ENCODE measurements around the gene AFAP1L2. TPM values are rescaled to one million over a fixed set of nuclear protein-coding genes. Genes with fewer than 3 reads are reported as not detected.

The AFAP1L2 gene
- total RNA-seq, 1 experiment from 2014 or later = 0.50 TPM

DNA sequence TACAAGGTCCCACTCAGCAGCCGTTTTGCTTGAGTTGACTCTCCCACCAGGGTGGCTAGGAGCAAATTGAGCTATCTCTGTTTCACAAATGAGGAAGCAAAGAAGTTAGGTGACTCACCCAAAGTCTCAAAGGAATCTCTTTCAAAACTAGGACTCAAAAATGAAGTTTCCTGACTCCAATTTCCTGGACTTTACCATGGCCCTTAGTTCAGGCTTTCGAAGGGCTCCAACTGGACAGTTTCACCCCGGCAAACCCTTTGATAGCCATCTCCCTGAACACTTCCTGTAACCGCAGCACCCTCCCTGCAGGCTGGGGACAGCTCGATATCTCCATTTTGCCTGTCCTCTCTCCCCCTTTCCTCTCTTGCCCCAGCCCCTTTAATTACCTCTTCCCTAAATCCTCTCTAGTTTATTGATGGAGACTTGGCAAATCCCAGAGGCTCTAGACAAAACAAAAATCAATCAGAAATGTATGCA, 4.7 kb upstream of the AFAP1L2 start:
- no peak for DNase-seq (ENCODE audit: low spot score)

DNA sequence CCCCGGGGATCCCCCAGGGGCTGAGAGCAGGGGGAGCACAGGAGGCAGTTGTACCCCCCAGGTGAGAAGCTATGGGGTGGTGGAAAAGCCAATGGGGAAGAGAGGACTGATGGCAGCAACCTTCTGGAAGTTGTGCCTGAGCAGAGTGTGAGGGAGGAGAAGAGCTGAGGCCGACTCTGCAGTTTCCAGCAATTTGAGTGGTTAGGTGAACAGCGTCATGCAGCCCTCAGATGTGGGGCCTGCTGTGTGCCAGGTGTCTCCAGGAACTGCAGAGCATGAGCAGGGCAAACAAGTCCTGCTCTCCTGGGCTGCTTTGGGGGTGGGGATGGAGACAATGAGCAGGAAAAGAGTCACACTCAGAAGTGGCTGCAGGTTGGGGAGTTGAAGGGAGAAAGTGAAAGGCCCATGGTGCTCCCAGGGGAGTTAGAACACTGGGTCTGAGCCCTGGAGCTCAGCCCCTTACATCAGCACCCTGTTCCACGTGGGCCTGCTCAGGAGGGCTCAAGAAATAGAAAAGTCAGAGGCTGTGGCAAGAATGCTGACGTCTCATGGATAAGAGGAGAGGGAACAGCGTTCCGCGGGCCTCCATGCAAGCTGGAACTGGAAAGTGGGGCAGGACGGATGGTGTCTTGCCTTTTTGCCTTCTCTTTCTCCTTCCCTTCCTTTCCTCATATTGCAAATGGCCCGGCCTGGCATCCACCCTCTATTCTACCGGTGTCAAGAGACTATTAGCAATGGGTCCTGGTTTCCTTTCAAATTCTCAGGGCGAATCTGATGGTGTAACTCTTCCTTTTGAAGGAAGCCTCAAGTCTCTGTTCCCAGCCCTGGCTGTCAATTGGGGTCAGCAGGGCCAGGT, 4.0 kb upstream of the AFAP1L2 start:
- DNase-seq (ENCODE audit: low spot score) = no peak

DNA sequence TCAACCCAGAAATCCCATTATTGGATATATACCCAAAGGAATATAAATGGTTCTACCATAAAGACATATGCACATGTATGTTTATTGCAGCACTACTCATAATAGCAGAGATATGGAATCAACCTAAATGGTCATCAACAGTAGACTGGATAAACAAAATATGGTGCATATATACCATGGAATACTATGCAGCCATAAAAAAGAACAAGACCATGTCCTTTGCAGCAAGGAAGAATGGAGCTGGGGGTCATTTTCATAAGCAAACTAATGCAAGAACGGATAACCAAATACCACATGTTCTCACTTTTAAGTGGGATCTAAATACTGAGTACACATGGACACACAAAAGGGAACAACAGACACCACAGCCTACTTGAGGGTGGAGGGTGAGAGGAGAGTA, 2.2 kb upstream of the AFAP1L2 start:
- no peak for DNase-seq (ENCODE audit: low spot score)

DNA sequence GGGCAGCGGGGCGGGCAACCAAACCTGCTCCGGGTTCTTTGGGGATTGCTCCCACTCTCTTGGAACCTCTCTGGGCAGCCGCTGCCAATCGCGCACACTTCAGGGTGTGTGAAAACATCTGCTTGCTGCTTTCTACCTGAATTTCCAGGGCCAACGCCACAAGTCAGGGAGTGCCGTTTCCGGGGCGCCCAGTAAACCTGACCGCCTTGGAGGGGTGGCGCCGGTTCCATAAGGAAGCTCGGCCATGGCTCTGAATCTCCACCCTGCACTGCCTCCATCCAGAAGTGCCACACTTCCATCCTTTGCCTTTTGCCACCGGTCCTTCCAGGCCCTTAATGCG, 679 bp upstream of the AFAP1L2 start:
- no peak for DNase-seq (ENCODE audit: low spot score)

DNA sequence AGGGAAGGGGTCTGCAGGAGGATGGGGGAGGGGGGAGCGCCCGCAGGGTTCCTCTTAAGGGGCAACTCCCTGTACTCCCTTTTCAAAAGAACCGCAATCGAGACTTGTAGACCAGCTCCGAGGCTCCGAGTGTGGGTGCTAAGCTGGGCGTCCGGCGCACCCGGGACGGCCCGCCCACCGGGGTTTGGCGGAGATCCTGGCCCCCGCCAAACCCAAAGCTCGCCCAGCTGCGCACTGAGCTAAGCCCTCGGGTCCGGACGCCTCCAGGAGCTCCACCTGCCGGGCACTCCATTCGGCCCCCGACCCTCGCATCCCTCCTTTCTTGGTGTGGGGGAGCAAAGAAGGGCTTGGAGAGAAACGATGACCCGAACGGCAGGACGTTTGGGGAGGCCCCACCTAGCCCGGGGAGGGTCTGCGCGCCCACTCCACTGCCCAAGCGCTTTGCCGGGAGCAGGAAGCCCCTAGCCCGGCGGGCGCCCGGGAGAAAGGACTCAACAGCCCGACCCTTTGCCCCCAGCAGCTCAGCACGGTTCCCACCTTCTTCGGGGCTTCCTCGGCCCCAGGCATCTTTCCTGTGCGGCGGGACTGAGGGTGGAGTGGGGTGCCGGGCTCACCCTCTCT, 651 bp downstream of the AFAP1L2 start:
- DNase-seq (ENCODE audit: low spot score) = no peak

- DNase-seq (ENCODE audit: low spot score) = no peak
Measured at GRCh38 chr10:114402871-114403540, 1.3 kb downstream of the AFAP1L2 start.

DNA sequence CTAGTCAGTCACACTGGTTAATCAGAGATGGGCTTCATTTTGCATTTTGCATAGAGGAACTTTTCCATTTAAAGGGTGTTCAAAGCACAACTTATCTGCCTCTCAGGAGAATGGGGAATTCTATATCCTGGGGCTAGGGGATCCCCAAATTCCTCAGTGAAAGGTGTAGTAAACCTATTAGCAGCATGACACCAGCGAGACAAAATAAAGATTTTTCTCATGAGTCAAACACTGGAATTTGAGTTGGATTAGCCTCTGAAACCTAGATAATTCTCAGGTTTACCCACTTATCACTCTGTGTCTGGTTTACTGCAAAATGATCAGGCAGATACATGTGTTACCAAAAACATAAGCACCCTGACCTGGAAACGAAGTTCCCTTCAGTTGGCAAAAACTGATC, 2.1 kb downstream of the AFAP1L2 start:
- DNase-seq (ENCODE audit: low spot score) = peak; percentile 25

DNA sequence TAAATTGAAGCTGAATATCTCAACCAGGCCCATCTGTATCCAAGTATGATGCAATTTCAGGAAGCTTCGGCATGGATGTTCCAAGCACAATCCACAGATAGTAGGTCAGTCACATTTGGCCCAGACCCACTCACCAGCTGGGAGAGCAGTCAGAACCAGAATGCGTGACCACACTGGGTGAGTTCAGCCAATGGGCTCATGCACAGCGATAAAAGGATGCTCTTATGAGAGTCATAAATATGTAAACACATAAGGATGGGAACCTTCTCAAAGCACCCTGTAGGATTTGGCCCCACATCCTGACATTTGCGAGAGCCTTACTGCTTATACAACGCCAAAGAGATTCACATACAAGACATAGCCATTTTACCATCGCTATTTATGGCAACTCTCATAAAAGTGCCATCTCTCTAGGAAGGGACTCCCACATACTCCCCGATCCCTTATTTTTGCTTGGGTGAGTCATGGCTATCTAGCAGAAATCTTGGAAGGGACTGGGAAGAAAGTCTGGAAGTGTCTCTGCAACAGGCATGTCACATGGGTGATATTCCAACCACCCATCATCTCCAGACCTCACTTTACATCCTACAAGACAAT, 3.0 kb downstream of the AFAP1L2 start:
- DNase-seq (ENCODE audit: low spot score) = peak; percentile 60

GRCh38 chr10:114400091-114400490, 4.2 kb downstream of the AFAP1L2 start:
- DNase-seq (ENCODE audit: low spot score) = no peak

- no peak for DNase-seq (ENCODE audit: low spot score)
Measured at GRCh38 chr10:114399576-114399975, 4.7 kb downstream of the AFAP1L2 start.

DNA sequence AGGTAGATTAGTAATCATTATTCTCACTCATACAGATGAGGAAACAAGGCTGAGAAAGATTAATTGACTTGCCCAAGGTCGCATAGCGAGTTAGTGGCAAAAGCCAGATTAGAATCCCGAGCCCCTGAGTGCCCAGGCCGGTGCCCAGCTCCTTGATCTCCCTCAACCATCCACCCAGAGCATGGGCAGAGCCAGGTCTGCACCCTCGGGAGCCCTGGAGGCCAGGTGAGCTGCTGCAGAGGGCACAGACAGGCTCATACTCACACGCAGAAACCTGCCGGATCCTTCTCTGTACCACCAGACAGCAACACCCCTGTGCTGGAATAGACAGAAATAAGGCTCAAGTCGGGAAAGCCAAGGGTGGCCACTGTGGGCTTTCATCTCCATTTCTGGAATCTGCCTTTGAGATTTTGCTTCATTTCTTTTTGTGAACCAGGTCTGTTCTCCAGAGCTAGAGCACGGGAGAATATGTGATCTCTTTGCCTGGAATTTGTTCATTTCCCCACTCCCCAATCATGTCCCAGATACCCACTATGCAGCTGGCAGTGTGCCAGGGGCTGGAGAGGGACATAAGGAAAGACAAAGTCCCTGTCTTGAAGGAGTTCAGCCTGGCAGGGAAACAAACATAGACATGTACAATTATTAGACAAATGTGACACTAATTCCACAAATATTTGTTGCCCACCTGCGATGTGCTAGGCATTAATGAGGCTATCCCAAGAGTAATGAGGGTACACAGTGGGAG, 5.5 kb downstream of the AFAP1L2 start:
- DNase-seq (ENCODE audit: low spot score) = no peak

DNA sequence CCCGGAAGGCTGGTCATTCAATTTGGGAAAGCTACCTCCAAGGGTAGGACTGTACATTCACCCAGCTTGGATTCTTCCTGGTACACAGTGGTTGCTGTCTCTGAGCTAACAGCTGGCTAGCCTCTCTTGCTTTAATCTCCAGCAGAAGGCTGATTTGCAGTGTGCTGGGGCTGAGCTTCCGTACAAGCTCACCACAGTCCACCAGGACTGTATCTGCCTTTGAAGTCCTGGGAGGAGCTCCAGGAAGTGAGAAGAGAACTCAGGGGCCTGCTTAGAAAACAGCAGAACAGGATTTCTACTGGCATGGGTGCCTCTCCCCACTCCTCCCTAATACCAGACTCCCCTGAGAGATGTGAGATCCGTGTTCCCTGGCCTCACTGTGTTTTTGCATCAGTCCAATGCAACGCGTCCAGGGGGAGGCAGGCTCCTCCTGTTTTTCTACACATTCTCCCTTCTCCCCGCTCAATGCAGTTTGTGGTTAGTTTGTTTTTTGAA, 6.6 kb downstream of the AFAP1L2 start:
- no peak for DNase-seq (ENCODE audit: low spot score)

GRCh38 chr10:114396464-114396863, 7.8 kb downstream of the AFAP1L2 start:
- no peak for DNase-seq (ENCODE audit: low spot score)

DNA sequence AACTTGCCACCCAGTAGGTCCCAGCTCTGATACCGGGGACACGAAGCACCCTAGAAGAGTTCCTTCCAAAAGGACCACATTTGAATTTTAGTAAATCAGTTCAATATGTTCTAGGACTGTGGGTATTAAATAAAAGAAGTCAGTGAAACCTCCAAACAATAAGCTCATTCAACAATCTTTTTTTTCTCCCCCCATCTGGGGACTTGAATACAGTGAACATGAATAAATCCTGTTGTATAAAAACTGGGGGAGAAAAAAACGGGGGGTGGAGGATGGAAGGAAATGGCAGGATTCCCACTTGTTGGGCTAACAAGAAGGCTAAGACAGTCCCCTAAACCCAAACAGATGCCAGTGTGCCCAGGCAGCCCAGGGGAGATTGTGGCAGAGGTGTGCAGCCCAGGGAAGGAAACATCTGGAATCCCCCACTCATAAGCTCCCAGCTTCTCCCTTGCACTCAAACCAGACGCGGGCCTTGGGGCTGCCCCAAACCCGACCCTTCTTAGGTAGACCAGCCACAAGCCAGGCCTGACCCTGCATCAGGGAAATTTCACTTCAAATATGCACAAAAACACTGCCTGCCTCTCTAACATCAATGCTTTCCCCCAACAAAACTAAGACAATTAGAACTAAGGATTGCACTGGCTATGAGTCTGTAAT, 8.8 kb downstream of the AFAP1L2 start:
- no peak for DNase-seq (ENCODE audit: low spot score)

DNA sequence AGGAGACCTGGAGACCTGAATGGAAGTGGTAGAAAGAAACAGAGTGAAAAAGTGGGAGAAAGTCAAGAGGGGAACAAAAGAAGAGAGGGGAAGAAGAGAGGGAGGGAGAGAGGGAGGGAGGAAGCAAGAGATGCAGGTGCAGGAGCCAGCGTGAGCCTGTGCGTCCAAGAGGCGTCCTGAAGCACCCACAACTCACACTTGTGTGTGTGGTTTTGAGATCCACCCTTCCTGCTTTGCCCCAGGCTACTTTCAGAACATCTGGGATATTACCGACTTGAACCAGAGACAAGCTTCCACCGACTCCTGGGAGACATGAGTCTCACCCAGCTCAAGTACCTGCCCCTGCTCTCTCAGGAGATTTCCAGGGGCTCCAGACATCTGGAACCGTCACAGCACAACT, 9.8 kb downstream of the AFAP1L2 start:
- DNase-seq (ENCODE audit: low spot score) = no peak

DNA sequence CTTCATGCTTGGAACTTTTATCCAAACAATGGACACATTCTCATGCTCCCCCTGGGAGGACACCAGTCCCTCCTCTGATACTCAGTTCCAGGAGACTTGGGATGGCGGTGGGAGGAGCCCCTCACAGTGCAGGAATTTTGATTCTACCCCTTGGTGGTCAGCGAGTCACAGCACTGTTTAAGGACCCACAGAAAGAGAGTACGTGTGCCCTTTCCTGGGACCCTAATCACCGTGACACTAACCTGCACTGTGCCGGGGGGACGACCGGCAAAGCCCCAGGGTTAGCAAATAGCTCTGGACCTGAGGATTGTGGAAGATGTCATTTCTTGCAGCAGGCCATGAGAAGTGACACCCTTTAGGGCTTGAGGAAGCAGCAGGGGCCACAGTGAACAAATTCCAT, 10.4 kb downstream of the AFAP1L2 start:
- no peak for DNase-seq (ENCODE audit: low spot score)

DNA sequence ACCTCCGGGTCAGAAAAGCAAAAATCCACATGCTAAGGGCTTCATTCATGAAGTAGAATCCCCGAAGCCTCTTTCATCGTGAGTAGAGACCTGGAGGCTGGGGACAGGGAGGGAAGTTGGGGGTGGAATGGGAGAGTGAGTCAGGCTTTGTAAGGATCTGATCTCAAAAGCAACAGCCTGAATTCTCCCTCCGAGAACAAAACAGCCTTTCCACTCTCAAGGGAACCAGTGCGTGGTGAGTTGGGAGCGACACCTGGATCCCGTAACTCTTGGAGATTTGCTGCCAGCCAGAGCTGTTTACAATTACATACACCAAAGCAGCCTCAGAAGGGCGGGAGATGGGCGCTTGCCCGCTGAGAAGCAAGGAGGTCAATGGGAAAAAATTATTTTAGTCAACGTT, 10.8 kb downstream of the AFAP1L2 start:
- no peak for DNase-seq (ENCODE audit: low spot score)

DNA sequence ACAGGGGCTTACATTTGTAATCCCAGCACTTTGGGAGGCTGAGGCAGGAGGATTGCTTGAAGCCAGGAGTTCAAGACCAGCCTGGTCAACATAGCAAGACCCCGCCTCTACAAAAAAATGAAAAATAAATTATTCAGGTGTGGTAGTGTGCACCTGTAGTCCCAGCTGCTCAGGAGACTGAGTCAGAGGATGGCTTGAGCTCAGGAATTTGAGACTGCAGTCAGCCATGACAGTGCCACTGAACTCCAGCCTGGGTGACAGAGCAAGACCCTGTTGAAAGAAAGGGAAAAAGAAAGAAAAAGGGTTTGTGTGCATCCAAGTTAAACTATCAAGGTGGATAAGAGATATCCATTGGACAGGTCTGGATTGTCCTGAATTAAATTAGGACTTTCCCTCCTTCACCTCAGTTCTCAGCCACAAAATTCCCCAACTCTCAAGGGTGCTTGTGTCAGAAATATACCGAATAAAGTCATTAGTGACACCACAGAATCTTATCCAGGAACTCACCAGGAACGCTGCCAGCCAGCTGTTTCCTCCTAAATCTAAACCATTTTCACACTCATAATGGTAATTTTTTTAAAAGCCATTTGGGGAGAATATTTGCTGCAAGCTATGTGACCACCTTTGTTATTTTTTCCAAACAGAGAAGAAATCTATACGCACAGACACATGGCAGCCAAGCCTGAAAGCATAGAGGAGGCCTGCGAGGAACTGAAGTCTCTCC, 12.0 kb downstream of the AFAP1L2 start:
- no peak for DNase-seq (ENCODE audit: low spot score)

GRCh38 chr10:114391599-114391998, 12.7 kb downstream of the AFAP1L2 start:
- DNase-seq (ENCODE audit: low spot score) = no peak

DNA sequence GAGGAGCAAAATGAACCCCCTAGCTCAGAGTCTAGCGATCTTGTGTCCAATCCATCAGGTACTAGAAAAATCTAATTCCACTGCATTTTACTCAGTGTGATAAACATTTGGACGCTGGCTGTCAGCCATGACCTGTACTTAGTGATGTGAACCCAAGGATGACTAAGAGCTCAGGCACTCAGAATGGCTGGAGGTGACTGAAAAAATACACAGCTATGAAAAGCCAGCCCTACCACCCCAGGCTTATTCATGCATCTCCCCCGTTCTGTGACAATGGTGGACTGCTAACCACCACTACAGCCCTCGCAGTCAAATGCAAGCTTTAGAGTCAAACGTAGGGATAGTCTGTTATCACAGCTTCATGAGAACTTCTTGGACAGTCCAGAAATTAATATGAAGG, 14.9 kb downstream of the AFAP1L2 start:
- DNase-seq (ENCODE audit: low spot score) = peak; percentile 93

All from A172 (cell line).